T-helper 9 cell (primary cell): Measurements from ENCODE around the gene MAGI1.
"Not testable (repeated sequence)": the region's sequence is repeated elsewhere in the genome, so short reads cannot be mapped to it uniquely, and the experiment has no call there.

ENCODE experiments used
- DNase-seq: peaks from one replicate; pipeline ENCODE4 v3.0.0-alpha.2; 2020

The MAGI1 gene

GRCh38 chr3:65551945-65552344, 486.8 kb downstream of the MAGI1 start:
- no peak for DNase-seq

GRCh38 chr3:65550137-65550536, 488.6 kb downstream of the MAGI1 start:
- DNase-seq = no peak

- DNase-seq = no peak
These were observed 489.1 kb downstream of the MAGI1 start for GRCh38 chr3:65549626-65549959.

- no peak for DNase-seq
These were observed 489.7 kb downstream of the MAGI1 start for GRCh38 chr3:65548848-65549625.

GRCh38 chr3:65545429-65545828, 493.3 kb downstream of the MAGI1 start:
- DNase-seq = no peak

GRCh38 chr3:65543391-65543790, 495.3 kb downstream of the MAGI1 start:
- DNase-seq = not testable (repeated sequence)

GRCh38 chr3:65540666-65541065, 498.1 kb downstream of the MAGI1 start:
- DNase-seq = no peak

- no peak for DNase-seq
These were observed 499.1 kb downstream of the MAGI1 start for GRCh38 chr3:65539616-65540015.

GRCh38 chr3:65538101-65538500, 500.6 kb downstream of the MAGI1 start:
- no peak for DNase-seq

- DNase-seq = no peak
These were observed 501.6 kb downstream of the MAGI1 start for GRCh38 chr3:65537109-65537508.

- no peak for DNase-seq
These were observed 503.5 kb downstream of the MAGI1 start for GRCh38 chr3:65535260-65535659.

GRCh38 chr3:65534805-65535204, 503.9 kb downstream of the MAGI1 start:
- DNase-seq = no peak

- no peak for DNase-seq
These were observed 506.0 kb downstream of the MAGI1 start for GRCh38 chr3:65532749-65533148.

GRCh38 chr3:65532215-65532614, 506.5 kb downstream of the MAGI1 start:
- no peak for DNase-seq

- DNase-seq = no peak
These were observed 507.2 kb downstream of the MAGI1 start for GRCh38 chr3:65531499-65531898.

- DNase-seq = no peak
These were observed 512.1 kb downstream of the MAGI1 start for GRCh38 chr3:65526656-65527055.

- no peak for DNase-seq
These were observed 514.1 kb downstream of the MAGI1 start for GRCh38 chr3:65524584-65524983.

- no peak for DNase-seq
These were observed 514.8 kb downstream of the MAGI1 start for GRCh38 chr3:65523878-65524277.

GRCh38 chr3:65521032-65521431, 517.7 kb downstream of the MAGI1 start:
- no peak for DNase-seq

- no peak for DNase-seq
These were observed 521.7 kb downstream of the MAGI1 start for GRCh38 chr3:65516998-65517397.

- DNase-seq = not testable (repeated sequence)
These were observed 524.4 kb downstream of the MAGI1 start for GRCh38 chr3:65514317-65514716.

- DNase-seq = not testable (repeated sequence)
These were observed 529.3 kb downstream of the MAGI1 start for GRCh38 chr3:65509423-65509794.

GRCh38 chr3:65508750-65509422, 529.8 kb downstream of the MAGI1 start:
- no peak for DNase-seq

GRCh38 chr3:65507437-65507836, 531.3 kb downstream of the MAGI1 start:
- DNase-seq = no peak

GRCh38 chr3:65503776-65504175, 534.9 kb downstream of the MAGI1 start:
- no peak for DNase-seq
